Stimulated activated CD8-positive, alpha-beta memory T cell treated with anti-CD3 and anti-CD28 coated beads, Interleukin-15, amount 100 ng/mL, for 4 hours (primary cell): ENCODE results near the gene TNRC6A.
"Not testable (repeated sequence)": the region's sequence is repeated elsewhere in the genome, so short reads cannot be mapped to it uniquely, and the experiment has no call there.

Experiments used
- DNase-seq, 2 donors: peaks; one replicate each; pipeline ENCODE4 v3.0.0-alpha.2; 2020; ENCODE audit warnings: low read depth in 2 of 2

TNRC6A gene

GRCh38 chr16:24845726-24846547, 116.5 kb downstream of the TNRC6A start, which contains the start of gene SLC5A11:
Gene SLC5A11, plus strand, starts transcription at chr16:24845963. Its CDS starts 12,681 bp downstream, at chr16:24858644.
- no peak for DNase-seq

- no peak for DNase-seq
Observed at GRCh38 chr16:24846548-24847357, 117.3 kb downstream of the TNRC6A start.

- DNase-seq = no peak
Observed at GRCh38 chr16:24847358-24847664, 117.9 kb downstream of the TNRC6A start.

- no peak for DNase-seq
Observed at GRCh38 chr16:24848065-24848464, 118.6 kb downstream of the TNRC6A start.

GRCh38 chr16:24849641-24850040, 120.2 kb downstream of the TNRC6A start:
- no peak for DNase-seq

- DNase-seq = no peak
Observed at GRCh38 chr16:24850289-24850938, 121.0 kb downstream of the TNRC6A start.

- DNase-seq = no peak
Observed at GRCh38 chr16:24851700-24852099, 122.2 kb downstream of the TNRC6A start.

GRCh38 chr16:24852281-24852721, 122.8 kb downstream of the TNRC6A start:
- DNase-seq = no peak

GRCh38 chr16:24853169-24853824, 123.8 kb downstream of the TNRC6A start:
- no peak for DNase-seq

- DNase-seq = no peak
Observed at GRCh38 chr16:24853830-24854229, 124.4 kb downstream of the TNRC6A start.

- DNase-seq = no peak
Observed at GRCh38 chr16:24854607-24855171, 125.2 kb downstream of the TNRC6A start.

- no peak for DNase-seq
Observed at GRCh38 chr16:24855678-24856077, 126.2 kb downstream of the TNRC6A start.

- DNase-seq = not testable (repeated sequence)
Observed at GRCh38 chr16:24856871-24857270, 127.4 kb downstream of the TNRC6A start.

GRCh38 chr16:24858219-24859041, 129.0 kb downstream of the TNRC6A start:
- no peak for DNase-seq

GRCh38 chr16:24861461-24861860, 132.0 kb downstream of the TNRC6A start:
- no peak for DNase-seq

- no peak for DNase-seq
Observed at GRCh38 chr16:24863582-24864437, 134.4 kb downstream of the TNRC6A start.

- DNase-seq = no peak
Observed at GRCh38 chr16:24869033-24869432, 139.6 kb downstream of the TNRC6A start.

GRCh38 chr16:24871891-24872290, 142.4 kb downstream of the TNRC6A start:
- DNase-seq = no peak

- no peak for DNase-seq
Observed at GRCh38 chr16:24873028-24873427, 143.6 kb downstream of the TNRC6A start.

- DNase-seq = no peak
Observed at GRCh38 chr16:24875466-24875865, 146.0 kb downstream of the TNRC6A start.
